Calu3 (cell line): ENCODE results near the gene OR2AJ1. TPM values are rescaled to one million over a fixed set of nuclear protein-coding genes. Genes with fewer than 3 reads are reported as not detected.

Experiments used
- BruUV-seq: library from RNA; stranded (reverse); fragments of 400-500 nt; replicated peaks from 2 replicates; lab custom pipeline; 2021; lab: Mats Ljungman, UMichigan
- CTCF ChIA-PET: fragments of 300-600 bp; sonication (Branson Sonifier 250); formaldehyde crosslinking; loops from one replicate; lab custom pipeline; 2022; ENCODE audit warnings: antibody characterized with exemption; lab: Charles Lee
- DNase-seq: peaks from one replicate; pipeline ENCODE4 v3.0.0; 2022
- H3K27ac Mint-ChIP-seq: one replicate; pipeline ENCODE4 v1.8.0; 2022; ENCODE audit warnings: mixed read lengths; ENCODE audit not compliant: unreplicated experiment
- H3K27me3 Mint-ChIP-seq: one replicate; pipeline ENCODE4 v1.8.0; 2022; ENCODE audit warnings: mixed read lengths; ENCODE audit not compliant: unreplicated experiment
- H3K36me3 Mint-ChIP-seq: one replicate; pipeline ENCODE4 v1.8.0; 2022; ENCODE audit warnings: mild to moderate bottlenecking, moderate library complexity, mixed read lengths; ENCODE audit not compliant: insufficient read depth, unreplicated experiment
- H3K4me1 Mint-ChIP-seq: one replicate; pipeline ENCODE4 v1.8.0; 2022; ENCODE audit warnings: mild to moderate bottlenecking, low read depth, mixed read lengths; ENCODE audit not compliant: unreplicated experiment
- H3K4me3 Mint-ChIP-seq: one replicate; pipeline ENCODE4 v1.8.0; 2022; ENCODE audit warnings: mild to moderate bottlenecking, low read depth, moderate library complexity, mixed read lengths; ENCODE audit not compliant: unreplicated experiment
- H3K9me3 Mint-ChIP-seq: one replicate; pipeline ENCODE4 v1.8.0; 2022; ENCODE audit warnings: low read depth, mixed read lengths; ENCODE audit not compliant: unreplicated experiment
- intact Hi-C: fragments of 100-400 bp; cut with micrococcal nuclease; formaldehyde crosslinking; loops from one replicate; pipeline ENCODE4 v1.10.0; 2022; ENCODE audit not compliant: unreplicated experiment
- total RNA-seq: library from RNA; stranded (reverse); gene quantifications from 2 replicates; pipeline ENCODE4 v1.2.3, GENCODE V29; 2022
- TF ChIP-seq, protein P1 (sequence below): fragments of 200-600 bp; IDR thresholded peaks from one replicate; pipeline ENCODE4 v1.8.0; 2022; ENCODE audit warnings: antibody characterized with exemption; ENCODE audit not compliant: unreplicated experiment

OR2AJ1 gene
- total RNA-seq, 1 experiment from 2014 or later = not detected

- no TSS peak for BruUV-seq
- Mint-ChIP-seq H3K36me3 (no peaks in the 10 kb centered on the region), H3K27me3 (no peaks in the 10 kb centered on the region), H3K4me1 (no peaks in the 10 kb centered on the region), H3K4me3 (peak overlapping the region; percentile 12), H3K27ac (no peak overlapping the region), H3K9me3 (peaks cover 26% of the 10 kb centered on the region)
- CTCF ChIA-PET = no interaction called here
- intact Hi-C loops = no loop called here
- DNase-seq = no peak
- TF ChIP-seq, protein P1, sequence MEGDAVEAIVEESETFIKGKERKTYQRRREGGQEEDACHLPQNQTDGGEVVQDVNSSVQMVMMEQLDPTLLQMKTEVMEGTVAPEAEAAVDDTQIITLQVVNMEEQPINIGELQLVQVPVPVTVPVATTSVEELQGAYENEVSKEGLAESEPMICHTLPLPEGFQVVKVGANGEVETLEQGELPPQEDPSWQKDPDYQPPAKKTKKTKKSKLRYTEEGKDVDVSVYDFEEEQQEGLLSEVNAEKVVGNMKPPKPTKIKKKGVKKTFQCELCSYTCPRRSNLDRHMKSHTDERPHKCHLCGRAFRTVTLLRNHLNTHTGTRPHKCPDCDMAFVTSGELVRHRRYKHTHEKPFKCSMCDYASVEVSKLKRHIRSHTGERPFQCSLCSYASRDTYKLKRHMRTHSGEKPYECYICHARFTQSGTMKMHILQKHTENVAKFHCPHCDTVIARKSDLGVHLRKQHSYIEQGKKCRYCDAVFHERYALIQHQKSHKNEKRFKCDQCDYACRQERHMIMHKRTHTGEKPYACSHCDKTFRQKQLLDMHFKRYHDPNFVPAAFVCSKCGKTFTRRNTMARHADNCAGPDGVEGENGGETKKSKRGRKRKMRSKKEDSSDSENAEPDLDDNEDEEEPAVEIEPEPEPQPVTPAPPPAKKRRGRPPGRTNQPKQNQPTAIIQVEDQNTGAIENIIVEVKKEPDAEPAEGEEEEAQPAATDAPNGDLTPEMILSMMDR = no peak
These were observed 18.1 kb upstream of the OR2AJ1 start for GRCh38 chr1:247906504-247907047.

- no TSS peak for BruUV-seq
- no peak overlapping the region for H3K4me3 Mint-ChIP-seq
- H3K27ac Mint-ChIP-seq = no peak overlapping the region
- H3K4me1 Mint-ChIP-seq = no peaks in the 10 kb centered on the region
- no peaks in the 10 kb centered on the region for H3K36me3 Mint-ChIP-seq
- no peak for DNase-seq
- H3K27me3 Mint-ChIP-seq = no peaks in the 10 kb centered on the region
- H3K9me3 Mint-ChIP-seq = peaks cover 33% of the 10 kb centered on the region
- intact Hi-C loops = no loop called here
- CTCF ChIA-PET = no interaction called here
- TF ChIP-seq, protein P1 = no peak
These were observed 15.9 kb upstream of the OR2AJ1 start for GRCh38 chr1:247908766-247909165.

DNA sequence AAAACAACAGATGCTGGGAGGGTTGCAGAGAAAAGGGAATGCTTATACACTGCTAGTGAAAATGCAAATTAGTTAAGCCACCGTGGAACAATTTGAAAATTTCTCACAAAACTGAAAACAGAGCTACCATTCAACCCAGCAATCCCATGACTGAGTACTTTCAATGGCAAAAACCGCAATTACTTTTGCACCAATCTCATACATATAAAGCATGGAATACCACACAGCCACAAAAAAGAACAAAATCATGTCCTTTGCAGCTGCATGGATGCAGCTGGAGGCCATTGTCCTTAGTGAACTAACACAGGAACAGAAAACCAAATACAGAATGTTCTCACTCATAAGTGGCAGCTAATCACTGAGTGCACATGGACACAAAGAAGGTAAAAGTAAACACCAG is 10.9 kb upstream of the OR2AJ1 start:
- H3K9me3 Mint-ChIP-seq = peaks cover 26% of the 10 kb centered on the region
- CTCF ChIA-PET = no interaction called here
- no peaks in the 10 kb centered on the region for H3K27me3 Mint-ChIP-seq
- H3K4me1 Mint-ChIP-seq = no peaks in the 10 kb centered on the region
- H3K4me3 Mint-ChIP-seq = no peak overlapping the region
- DNase-seq = no peak
- no TSS peak for BruUV-seq
- H3K36me3 Mint-ChIP-seq = no peaks in the 10 kb centered on the region
- TF ChIP-seq, protein P1 = no peak
- H3K27ac Mint-ChIP-seq = no peak overlapping the region
- intact Hi-C loops = no loop called here

DNA sequence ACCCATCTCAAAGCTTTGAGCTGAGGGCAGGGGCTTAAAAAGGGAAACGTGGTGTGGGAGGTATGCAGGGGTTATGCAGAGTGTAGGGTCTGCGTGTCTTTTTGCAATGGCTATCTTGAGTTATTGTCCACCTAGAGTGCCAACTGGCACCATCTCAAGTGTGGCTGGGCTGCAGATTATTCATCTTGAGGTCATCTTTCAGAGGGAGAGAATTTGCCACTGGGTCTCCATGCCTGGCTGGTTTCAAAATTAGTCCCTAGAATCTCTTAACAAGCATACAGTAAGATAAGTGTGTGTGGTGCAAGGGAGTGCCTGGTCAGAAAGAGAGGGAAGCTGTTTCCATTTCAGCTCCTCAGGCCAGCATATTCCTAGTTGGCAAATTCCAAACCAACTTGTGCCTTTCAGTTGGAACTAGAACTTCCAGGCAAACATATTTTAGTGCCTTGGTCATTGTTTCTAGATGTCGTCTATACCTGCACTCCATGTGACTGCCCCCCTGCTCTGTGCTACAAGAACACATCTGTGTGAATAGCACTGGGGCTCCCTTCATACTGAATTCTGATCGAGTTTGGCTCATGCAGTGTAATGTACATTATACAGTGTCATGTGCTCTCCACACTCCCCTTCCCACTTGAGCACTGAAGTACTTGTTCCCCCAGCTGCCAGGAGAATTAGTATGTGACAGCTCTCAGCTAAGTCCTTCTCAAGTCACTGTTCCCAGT is 9.6 kb upstream of the OR2AJ1 start:
- no peak overlapping the region for H3K4me3 Mint-ChIP-seq
- H3K27me3 Mint-ChIP-seq = no peaks in the 10 kb centered on the region
- no TSS peak for BruUV-seq
- H3K9me3 Mint-ChIP-seq = peaks cover 24% of the 10 kb centered on the region
- H3K27ac Mint-ChIP-seq = no peak overlapping the region
- H3K36me3 Mint-ChIP-seq = no peaks in the 10 kb centered on the region
- TF ChIP-seq, protein P1 = no peak
- intact Hi-C loops = no loop called here
- no peaks in the 10 kb centered on the region for H3K4me1 Mint-ChIP-seq
- no peak for DNase-seq
- CTCF ChIA-PET = no interaction called here
